Progenitor cell of endocrine pancreas (in vitro differentiated cells): ENCODE measurements around the gene ERBB4. TPM values are rescaled to one million over a fixed set of nuclear protein-coding genes. Genes with fewer than 3 reads are reported as not detected.

Experiments
- DNase-seq: peaks from one replicate; pipeline ENCODE4 v3.0.0; 2021; ENCODE audit warnings: low spot score; ENCODE audit not compliant: unreplicated experiment
- H3K27ac Mint-ChIP-seq: 2 replicates; pipeline ENCODE4 v1.8.0; 2021; ENCODE audit warnings: mild to moderate bottlenecking, moderate library complexity, mixed read lengths
- H3K27me3 Mint-ChIP-seq: 2 replicates; pipeline ENCODE4 v1.8.0; 2021; ENCODE audit warnings: mixed read lengths
- H3K36me3 Mint-ChIP-seq: 2 replicates; pipeline ENCODE4 v1.8.0; 2022; ENCODE audit warnings: mixed read lengths; ENCODE audit not compliant: insufficient read depth
- H3K4me1 Mint-ChIP-seq: 2 replicates; pipeline ENCODE4 v1.8.0; 2021; ENCODE audit warnings: low read depth, mixed read lengths
- H3K4me3 Mint-ChIP-seq: 2 replicates; pipeline ENCODE4 v1.8.0; 2021; ENCODE audit warnings: low read depth, mild to moderate bottlenecking, moderate library complexity, mixed read lengths
- H3K9me3 Mint-ChIP-seq: 2 replicates; pipeline ENCODE4 v1.8.0; 2021; ENCODE audit warnings: low read depth, mixed read lengths
- CTCF ChIP-seq: fragments of 200-600 bp; sonication (generic); IDR thresholded peaks from one replicate; pipeline ENCODE4 v1.5.0; 2021; ENCODE audit warnings: antibody characterized with exemption, mild to moderate bottlenecking; ENCODE audit not compliant: unreplicated experiment
- total RNA-seq: library from RNA; stranded (reverse); gene quantifications from 2 replicates; pipeline ENCODE4 v1.2.1, GENCODE V29; 2021

Gene ERBB4
- total RNA-seq, 1 donor from 2014 or later = 43.8 TPM

- no peaks in the 10 kb centered on the region for H3K9me3 Mint-ChIP-seq
- DNase-seq = no peak
- H3K4me1 Mint-ChIP-seq = peaks cover 18% of the 10 kb centered on the region
- H3K27me3 Mint-ChIP-seq = peaks cover 16% of the 10 kb centered on the region
- no peaks in the 10 kb centered on the region for H3K36me3 Mint-ChIP-seq
- TF ChIP-seq CTCF = no peak
- no peak overlapping the region for H3K4me3 Mint-ChIP-seq
- no peak overlapping the region for H3K27ac Mint-ChIP-seq
Observed at GRCh38 chr2:212089873-212090272, 448.7 kb downstream of the ERBB4 start.

GRCh38 chr2:212088353-212088752, 450.2 kb downstream of the ERBB4 start:
- H3K27ac Mint-ChIP-seq = no peak overlapping the region
- peaks cover 18% of the 10 kb centered on the region for H3K4me1 Mint-ChIP-seq
- TF ChIP-seq CTCF = no peak

GRCh38 chr2:212083492-212083891, 455.1 kb downstream of the ERBB4 start:
- TF ChIP-seq CTCF = no peak
- Mint-ChIP-seq H3K27ac (no peak overlapping the region), H3K4me3 (no peak overlapping the region), H3K4me1 (no peaks in the 10 kb centered on the region), H3K36me3 (no peaks in the 10 kb centered on the region), H3K9me3 (no peaks in the 10 kb centered on the region), H3K27me3 (peaks cover 7% of the 10 kb centered on the region)
- DNase-seq = no peak

More at GRCh38 chr2:212088353-212088752, 450.2 kb downstream of the ERBB4 start:
- H3K4me3 Mint-ChIP-seq = no peak overlapping the region
- H3K27me3 Mint-ChIP-seq = peaks cover 16% of the 10 kb centered on the region
- H3K9me3 Mint-ChIP-seq = no peaks in the 10 kb centered on the region
- no peak for DNase-seq
- no peaks in the 10 kb centered on the region for H3K36me3 Mint-ChIP-seq

- no peak for TF ChIP-seq CTCF
Observed at GRCh38 chr2:212078103-212078502, 460.5 kb downstream of the ERBB4 start.

GRCh38 chr2:212076456-212076855, 462.1 kb downstream of the ERBB4 start:
- Mint-ChIP-seq H3K36me3 (no peaks in the 10 kb centered on the region), H3K4me3 (no peak overlapping the region), H3K9me3 (no peaks in the 10 kb centered on the region), H3K27me3 (no peaks in the 10 kb centered on the region), H3K4me1 (no peaks in the 10 kb centered on the region), H3K27ac (no peak overlapping the region)
- no peak for TF ChIP-seq CTCF
- no peak for DNase-seq

More at GRCh38 chr2:212078103-212078502, 460.5 kb downstream of the ERBB4 start:
- Mint-ChIP-seq H3K9me3 (no peaks in the 10 kb centered on the region), H3K4me1 (no peaks in the 10 kb centered on the region), H3K27me3 (no peaks in the 10 kb centered on the region), H3K36me3 (no peaks in the 10 kb centered on the region), H3K4me3 (no peak overlapping the region), H3K27ac (no peak overlapping the region)
- DNase-seq = no peak
